SU-DHL-6 (cell line): ENCODE data around the gene CTDSPL.

Experiments used
- EZH2phosphoT487 ChIP-seq: fragments of 200-600 bp; sonication (generic), shearing (Covaris generic); conservative IDR thresholded peaks from 2 replicates; pipeline ENCODE4 v1.6.1; 2018; ENCODE audit warnings: mild to moderate bottlenecking, antibody characterized with exemption, low read length, moderate library complexity, mixed read lengths
- TF ChIP-seq, protein P1 (sequence below): fragments of 200-600 bp; sonication (generic); IDR thresholded peaks from one replicate; pipeline ENCODE4 v1.5.1; 2017; ENCODE audit warnings: antibody characterized with exemption, mild to moderate bottlenecking, low read length, moderate library complexity; ENCODE audit not compliant: insufficient read depth, poor library complexity, severe bottlenecking

DNA sequence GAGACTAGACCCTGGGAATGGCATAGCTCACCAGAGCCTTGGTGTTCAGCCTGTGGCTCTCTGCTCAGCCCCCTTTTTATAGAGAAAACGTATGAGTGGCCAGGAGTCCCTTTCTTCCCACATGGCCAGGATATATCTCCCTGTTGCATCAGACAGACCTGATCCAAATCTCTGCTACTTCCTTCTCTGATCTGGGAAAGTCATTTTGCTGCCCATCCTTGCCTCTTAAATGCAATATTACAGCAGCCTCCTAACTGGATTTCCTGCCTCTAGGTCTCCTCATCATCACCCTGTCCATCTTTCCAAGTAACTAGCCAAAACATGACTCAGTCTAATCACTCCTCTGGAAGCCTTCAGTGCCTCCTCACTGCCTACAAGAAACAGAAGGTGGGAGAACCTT, 42.9 kb downstream of the CTDSPL start:
- TF ChIP-seq, protein P1, sequence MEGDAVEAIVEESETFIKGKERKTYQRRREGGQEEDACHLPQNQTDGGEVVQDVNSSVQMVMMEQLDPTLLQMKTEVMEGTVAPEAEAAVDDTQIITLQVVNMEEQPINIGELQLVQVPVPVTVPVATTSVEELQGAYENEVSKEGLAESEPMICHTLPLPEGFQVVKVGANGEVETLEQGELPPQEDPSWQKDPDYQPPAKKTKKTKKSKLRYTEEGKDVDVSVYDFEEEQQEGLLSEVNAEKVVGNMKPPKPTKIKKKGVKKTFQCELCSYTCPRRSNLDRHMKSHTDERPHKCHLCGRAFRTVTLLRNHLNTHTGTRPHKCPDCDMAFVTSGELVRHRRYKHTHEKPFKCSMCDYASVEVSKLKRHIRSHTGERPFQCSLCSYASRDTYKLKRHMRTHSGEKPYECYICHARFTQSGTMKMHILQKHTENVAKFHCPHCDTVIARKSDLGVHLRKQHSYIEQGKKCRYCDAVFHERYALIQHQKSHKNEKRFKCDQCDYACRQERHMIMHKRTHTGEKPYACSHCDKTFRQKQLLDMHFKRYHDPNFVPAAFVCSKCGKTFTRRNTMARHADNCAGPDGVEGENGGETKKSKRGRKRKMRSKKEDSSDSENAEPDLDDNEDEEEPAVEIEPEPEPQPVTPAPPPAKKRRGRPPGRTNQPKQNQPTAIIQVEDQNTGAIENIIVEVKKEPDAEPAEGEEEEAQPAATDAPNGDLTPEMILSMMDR, result no peak
- TF ChIP-seq EZH2phosphoT487, result no peak
